GM19463 (cell line): ENCODE data around the gene PATZ1.

ENCODE experiments used
- ATAC-seq: cut with Tn5 transposase; IDR thresholded peaks from one replicate; pipeline ENCODE4 v1.9.1; 2021; ENCODE audit warnings: mild to moderate bottlenecking, moderate library complexity; ENCODE audit not compliant: unreplicated experiment

Gene PATZ1

DNA sequence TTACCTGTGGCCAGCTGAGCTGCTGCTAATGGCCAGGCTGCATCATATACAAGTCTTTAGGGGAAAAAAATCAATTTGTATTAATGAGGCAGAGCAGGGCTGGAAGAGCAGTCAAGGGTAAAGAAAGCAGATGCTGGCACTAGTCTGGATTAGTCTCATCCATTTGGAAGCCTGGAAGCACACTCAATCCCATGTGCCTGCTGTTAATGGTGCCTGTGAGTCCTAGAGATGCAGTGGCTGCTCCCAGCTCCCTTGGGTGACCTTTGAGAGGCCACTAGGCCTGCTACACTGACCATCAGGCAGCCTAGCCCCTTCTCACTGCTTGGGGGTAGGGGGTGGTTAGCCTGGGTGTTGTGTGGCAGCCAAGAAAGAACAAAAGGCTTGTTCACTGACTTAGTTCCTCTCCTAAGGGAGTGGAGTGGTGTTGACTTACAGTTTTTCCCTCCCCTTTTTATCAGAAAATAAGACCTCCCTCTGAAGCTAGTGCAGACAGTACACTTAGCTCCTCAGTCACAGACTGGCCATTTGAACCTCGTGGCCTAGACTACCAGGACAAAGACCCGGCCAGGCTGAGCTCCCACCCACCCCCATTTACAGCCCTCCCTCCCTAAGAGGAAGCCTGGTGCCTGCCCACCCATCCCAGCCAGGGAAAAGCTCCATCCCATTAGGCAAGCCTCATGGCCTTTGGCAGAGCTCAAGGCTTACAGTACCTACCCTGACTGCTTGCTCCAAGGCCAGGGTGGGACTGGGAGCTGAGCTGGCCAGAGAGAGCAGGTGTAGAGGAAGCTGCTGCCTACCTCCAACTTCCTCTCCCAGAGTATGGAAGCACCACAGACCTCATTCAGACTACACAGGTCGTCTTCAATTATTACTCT lies 61.6 kb downstream of the PATZ1 start:
- no peak for ATAC-seq

DNA sequence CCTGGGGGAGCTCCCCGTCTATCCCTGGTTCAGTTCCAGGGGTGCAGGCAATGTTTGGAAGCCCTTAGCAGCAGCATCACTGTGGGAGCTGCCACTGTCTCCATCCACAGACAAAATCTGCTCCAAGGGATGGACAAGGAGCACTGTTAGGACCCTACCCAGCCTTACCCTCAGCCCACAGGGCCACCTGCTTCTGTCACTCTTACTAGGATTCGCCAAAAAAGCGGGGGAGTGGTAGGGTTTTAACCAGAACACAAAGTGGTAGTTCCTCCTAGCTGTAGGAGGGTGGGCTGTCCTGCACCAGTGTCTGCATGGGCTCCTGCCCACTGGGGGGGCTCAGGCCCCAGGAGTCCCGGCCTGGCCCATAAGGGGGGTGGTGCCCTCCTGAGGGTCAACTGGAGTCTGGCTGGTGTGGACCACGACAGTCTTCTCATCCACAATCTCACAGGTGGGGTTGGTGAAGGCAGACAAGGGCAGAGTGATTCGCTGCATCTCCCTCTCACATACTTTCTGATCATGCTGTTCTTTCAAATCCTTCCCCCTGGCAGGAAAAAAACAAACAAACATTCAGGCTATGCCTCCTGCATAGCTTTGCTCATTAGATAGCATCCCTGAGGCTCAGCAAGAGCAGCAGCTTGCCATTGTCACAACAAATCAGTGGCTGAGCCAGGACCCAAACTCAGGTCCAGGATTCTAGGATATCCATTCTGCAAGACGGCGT lies 63.2 kb downstream of the PATZ1 start:
- ATAC-seq: no peak

DNA sequence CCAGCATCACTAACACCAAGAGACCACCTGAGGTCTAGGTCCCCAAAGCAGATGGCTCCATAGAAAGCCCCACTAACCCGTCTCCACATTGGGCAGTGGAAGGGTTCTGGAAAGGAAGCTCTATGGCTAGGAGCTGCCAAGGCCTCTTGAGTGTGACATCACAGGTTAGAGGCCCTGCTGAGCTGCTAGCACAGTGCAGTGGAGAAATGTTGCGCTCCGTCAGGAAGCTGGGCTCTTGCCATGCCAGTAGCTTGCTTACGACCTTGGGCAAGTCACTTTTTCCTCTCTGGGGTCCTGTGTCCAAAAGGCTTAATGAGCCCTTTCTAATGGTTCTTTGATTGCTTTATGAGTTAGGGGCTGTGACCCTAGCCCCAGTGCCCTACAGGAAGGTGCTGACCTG lies 64.4 kb downstream of the PATZ1 start:
- ATAC-seq: no peak

DNA sequence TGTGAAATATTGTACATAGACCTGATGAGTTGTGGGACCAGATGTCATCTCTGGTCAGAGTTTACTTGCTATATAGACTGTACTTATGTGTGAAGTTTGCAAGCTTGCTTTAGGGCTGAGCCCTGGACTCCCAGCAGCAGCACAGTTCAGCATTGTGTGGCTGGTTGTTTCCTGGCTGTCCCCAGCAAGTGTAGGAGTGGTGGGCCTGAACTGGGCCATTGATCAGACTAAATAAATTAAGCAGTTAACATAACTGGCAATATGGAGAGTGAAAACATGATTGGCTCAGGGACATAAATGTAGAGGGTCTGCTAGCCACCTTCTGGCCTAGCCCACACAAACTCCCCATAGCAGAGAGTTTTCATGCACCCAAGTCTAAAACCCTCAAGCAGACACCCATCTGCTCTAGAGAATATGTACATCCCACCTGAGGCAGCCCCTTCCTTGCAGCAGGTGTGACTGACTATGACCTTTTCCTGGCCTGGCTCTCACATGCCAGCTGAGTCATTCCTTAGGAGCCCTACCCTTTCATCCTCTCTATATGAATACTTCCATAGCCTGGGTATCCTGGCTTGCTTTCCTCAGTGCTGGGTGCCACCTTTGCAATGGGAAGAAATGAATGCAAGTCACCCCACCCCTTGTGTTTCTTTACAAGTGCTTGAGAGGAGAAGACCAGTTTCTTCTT lies 66.2 kb downstream of the PATZ1 start:
- no peak for ATAC-seq

DNA sequence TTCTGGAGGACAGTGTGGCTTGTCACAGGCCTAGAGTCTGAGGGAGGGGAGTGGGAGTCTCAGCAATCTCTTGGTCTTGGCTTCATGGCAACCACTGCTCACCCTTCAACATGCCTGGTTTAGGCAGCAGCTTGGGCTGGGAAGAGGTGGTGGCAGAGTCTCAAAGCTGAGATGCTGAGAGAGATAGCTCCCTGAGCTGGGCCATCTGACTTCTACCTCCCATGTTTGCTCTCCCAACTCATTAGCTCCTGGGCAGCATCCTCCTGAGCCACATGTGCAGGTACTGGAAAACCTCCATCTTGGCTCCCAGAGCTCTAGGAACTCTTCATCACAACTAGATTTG lies 66.8 kb downstream of the PATZ1 start:
- ATAC-seq: no peak

DNA sequence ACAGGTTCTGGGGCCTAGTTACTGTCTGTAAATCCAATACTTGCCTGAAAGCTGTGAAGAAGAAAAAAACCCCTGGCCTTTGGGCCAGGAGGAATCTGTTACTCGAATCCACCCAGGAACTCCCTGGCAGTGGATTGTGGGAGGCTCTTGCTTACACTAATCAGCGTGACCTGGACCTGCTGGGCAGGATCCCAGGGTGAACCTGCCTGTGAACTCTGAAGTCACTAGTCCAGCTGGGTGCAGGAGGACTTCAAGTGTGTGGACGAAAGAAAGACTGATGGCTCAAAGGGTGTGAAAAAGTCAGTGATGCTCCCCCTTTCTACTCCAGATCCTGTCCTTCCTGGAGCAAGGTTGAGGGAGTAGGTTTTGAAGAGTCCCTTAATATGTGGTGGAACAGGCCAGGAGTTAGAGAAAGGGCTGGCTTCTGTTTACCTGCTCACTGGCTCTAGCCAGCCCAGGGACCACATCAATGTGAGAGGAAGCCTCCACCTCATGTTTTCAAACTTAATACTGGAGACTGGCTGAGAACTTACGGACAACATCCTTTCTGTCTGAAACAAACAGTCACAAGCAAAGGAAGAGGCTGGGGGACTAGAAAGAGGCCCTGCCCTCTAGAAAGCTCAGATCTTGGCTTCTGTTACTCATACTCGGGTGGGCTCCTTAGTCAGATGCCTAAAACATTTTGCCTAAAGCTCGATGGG lies 67.4 kb downstream of the PATZ1 start:
- ATAC-seq: no peak

DNA sequence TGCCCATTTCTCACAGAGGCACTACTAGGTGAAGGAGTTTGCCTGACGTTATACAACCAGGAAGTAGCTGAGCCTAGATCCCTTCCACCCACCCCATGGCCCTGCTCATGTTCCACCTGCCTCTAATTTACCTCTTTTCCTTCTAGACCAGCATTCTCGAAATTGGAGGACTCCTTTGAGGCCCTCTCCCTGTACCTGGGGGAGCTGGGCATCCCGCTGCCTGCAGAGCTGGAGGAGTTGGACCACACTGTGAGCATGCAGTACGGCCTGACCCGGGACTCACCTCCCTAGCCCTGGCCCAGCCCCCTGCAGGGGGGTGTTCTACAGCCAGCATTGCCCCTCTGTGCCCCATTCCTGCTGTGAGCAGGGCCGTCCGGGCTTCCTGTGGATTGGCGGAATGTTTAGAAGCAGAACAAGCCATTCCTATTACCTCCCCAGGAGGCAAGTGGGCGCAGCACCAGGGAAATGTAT lies 68.0 kb downstream of the PATZ1 start:
- no peak for ATAC-seq

DNA sequence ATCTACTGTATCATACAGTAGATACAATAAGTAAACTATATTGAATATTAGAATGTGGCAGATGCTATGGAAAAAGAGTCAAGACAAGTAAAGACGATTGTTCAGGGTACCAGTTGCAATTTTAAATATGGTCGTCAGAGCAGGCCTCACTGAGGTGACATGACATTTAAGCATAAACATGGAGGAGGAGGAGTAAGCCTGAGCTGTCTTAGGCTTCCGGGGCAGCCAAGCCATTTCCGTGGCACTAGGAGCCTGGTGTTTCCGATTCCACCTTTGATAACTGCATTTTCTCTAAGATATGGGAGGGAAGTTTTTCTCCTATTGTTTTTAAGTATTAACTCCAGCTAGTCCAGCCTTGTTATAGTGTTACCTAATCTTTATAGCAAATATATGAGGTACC lies 68.4 kb downstream of the PATZ1 start:
- ATAC-seq: no peak

DNA sequence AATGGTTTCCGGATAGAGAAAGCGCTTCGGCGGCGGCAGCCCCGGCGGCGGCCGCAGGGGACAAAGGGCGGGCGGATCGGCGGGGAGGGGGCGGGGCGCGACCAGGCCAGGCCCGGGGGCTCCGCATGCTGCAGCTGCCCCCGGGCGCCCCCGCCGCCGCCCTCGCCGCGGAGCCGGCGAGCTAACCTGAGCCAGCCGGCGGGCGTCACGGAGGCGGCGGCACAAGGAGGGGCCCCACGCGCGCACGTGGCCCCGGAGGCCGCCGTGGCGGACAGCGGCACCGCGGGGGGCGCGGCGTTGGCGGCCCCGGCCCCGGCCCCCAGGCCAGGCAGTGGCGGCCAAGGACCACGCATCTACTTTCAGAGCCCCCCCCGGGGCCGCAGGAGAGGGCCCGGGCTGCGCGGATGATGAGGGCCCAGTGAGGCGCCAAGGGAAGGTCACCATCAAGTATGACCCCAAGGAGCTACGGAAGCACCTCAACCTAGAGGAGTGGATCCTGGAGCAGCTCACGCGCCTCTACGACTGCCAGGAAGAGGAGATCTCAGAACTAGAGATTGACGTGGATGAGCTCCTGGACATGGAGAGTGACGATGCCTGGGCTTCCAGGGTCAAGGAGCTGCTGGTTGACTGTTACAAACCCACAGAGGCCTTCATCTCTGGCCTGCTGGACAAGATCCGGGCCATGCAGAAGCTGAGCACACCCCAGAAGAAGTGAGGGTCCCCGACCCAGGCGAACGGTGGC lies 69.5 kb downstream of the PATZ1 start:
- ATAC-seq: no peak
